Fibroblast of lung (primary cell): ENCODE results near the gene ACP5. TPM values are rescaled to one million over a fixed set of nuclear protein-coding genes. Genes with fewer than 3 reads are reported as not detected.

ENCODE experiments used
- DNase-seq, 2 donors: peaks; one replicate each; pipeline versions ENCODE4 v3.0.0 to v3.0.0-alpha.2; 2010; ENCODE audit warnings: low read depth in 2 of 2
- H2AFZ ChIP-seq: 2 replicates; pipeline ENCODE4 v1.5.1; 2012; ENCODE audit warnings: low read length, control low read depth, inconsistent platforms
- H3K27ac ChIP-seq: 2 replicates; pipeline ENCODE4 v1.5.1; 2011; ENCODE audit warnings: low read length, control low read depth; ENCODE audit not compliant: insufficient read depth
- H3K27me3 ChIP-seq: 2 replicates; pipeline ENCODE4 v1.5.1; 2011; ENCODE audit warnings: mild to moderate bottlenecking, low read length; ENCODE audit not compliant: control insufficient read depth, insufficient read depth
- H3K36me3 ChIP-seq: 2 replicates; pipeline ENCODE4 v1.5.1; 2011; ENCODE audit warnings: low read length; ENCODE audit not compliant: control insufficient read depth, insufficient read depth
- H3K4me1 ChIP-seq: 2 replicates; pipeline ENCODE4 v1.5.1; 2011; ENCODE audit warnings: low read length; ENCODE audit not compliant: control insufficient read depth, insufficient read depth; ENCODE audit errors: extremely low read depth
- H3K4me2 ChIP-seq: 2 replicates; pipeline ENCODE4 v1.5.1; 2011; ENCODE audit warnings: low read length, control low read depth; ENCODE audit not compliant: insufficient read depth; ENCODE audit errors: extremely low read depth
- H3K4me3 ChIP-seq, 4 experiments: fragments of 200-600 bp in 1 of 4; sonication (generic) in 1 of 4; replicated peaks in 1 of 4; 2 replicates each; pipeline ENCODE4 v1.5.1; 2011 to 2016; ENCODE audit warnings: low read length in 4 of 4, low read depth in 3 of 4, mild to moderate bottlenecking in 3 of 4, control low read depth in 2 of 4, inconsistent platforms in 1 of 4, mixed read lengths in 1 of 4; ENCODE audit not compliant: insufficient read depth in 1 of 4; ENCODE audit errors: control extremely low read depth in 1 of 4
- H3K79me2 ChIP-seq: 2 replicates; pipeline ENCODE4 v1.5.1; 2012; ENCODE audit warnings: mild to moderate bottlenecking, low read length, inconsistent platforms; ENCODE audit not compliant: control insufficient read depth, insufficient read depth
- H3K9ac ChIP-seq: 2 replicates; pipeline ENCODE4 v1.5.1; 2011; ENCODE audit warnings: mild to moderate bottlenecking, low read length, control low read depth; ENCODE audit not compliant: insufficient read depth
- H3K9me3 ChIP-seq: 2 replicates; pipeline ENCODE4 v1.5.1; 2012; ENCODE audit warnings: low read depth, low read length; ENCODE audit not compliant: control insufficient read depth, insufficient read depth
- H4K20me1 ChIP-seq: 2 replicates; pipeline ENCODE4 v1.5.1; 2011; ENCODE audit warnings: low read length; ENCODE audit not compliant: control insufficient read depth, insufficient read depth; ENCODE audit errors: extremely low read depth
- EZH2 ChIP-seq: IDR thresholded peaks from 2 replicates; pipeline ENCODE4 v1.5.1; 2012; ENCODE audit warnings: low read length, control low read depth, mild to moderate bottlenecking; ENCODE audit errors: missing control alignments
- polyA plus RNA-seq, 2 donors: library from polyadenylated mRNA; depleted of rRNA in 1 of 2; stranded (reverse) in 1 of 2; unstranded in 1 of 2; fragments of >200 nt; gene quantifications; 2 replicates each; pipeline ENCODE4 v1.2.1, GENCODE V29; 2011 to 2012; ENCODE audit warnings: missing spikeins in 1 of 2
- total RNA-seq: library from RNA; depleted of rRNA; stranded (reverse); fragments of >200 nt; gene quantifications from 2 replicates; pipeline ENCODE4 v1.2.1, GENCODE V29; 2014
- TF ChIP-seq, protein P1 (sequence below), 2 donors: IDR thresholded peaks in 1 of 2; conservative IDR thresholded peaks in 1 of 2; 1 replicate in 1 of 2; 2 replicates in 1 of 2; pipeline ENCODE4 v1.5.1; 2011 to 2012; ENCODE audit warnings: low read length in 2 of 2, control low read depth in 1 of 2, inconsistent platforms in 1 of 2, low read depth in 1 of 2, mild to moderate bottlenecking in 1 of 2

Gene ACP5
- total and polyA plus RNA-seq, 2 donors (not counting 1 experiment from before 2014, with no cell fraction given): 1.2 to 2.2 TPM

DNA sequence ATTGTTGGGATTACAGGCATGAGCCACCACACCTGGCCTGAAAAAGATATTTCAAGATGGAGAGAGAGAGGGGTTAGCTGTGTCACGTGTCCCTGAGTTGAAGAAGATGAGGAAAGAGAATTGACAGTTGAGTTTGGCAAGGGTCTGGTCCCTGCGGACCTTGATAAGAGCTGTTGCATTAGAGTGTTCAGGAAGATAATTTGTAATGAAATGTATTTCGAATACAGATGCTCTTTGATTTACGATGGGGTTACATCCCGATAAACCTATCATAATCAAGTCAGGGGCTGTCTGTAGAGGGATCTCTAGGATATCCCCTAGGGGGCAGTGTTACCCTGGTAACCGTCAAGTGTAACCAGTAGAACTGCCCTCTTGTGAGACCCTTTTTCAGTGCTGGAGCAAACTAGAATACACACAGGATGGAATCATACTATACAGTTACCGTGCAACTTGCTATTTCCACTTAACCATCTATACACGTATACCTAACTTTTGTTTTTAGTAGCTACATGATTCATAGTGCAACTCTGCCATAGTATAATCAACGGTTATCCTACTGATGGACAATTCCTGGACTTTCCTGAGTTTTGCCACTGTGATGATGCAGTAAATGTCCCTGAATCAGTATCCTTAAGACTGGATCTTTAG is 16.9 kb downstream of the ACP5 start:
- Histone ChIP-seq H4K20me1 (no peaks in the 10 kb centered on the region), H3K4me3 (no peak overlapping the region), H3K9me3 (no peaks in the 10 kb centered on the region), H3K4me1 (peaks cover 6% of the 10 kb centered on the region), H2AFZ (no peak overlapping the region), H3K36me3 (no peaks in the 10 kb centered on the region), H3K79me2 (peaks cover 25% of the 10 kb centered on the region), H3K9ac (no peak overlapping the region), H3K4me2 (no peak overlapping the region), H3K27ac (no peak overlapping the region), H3K27me3 (no peaks in the 10 kb centered on the region)
- TF ChIP-seq EZH2: no peak
- TF ChIP-seq, protein P1, sequence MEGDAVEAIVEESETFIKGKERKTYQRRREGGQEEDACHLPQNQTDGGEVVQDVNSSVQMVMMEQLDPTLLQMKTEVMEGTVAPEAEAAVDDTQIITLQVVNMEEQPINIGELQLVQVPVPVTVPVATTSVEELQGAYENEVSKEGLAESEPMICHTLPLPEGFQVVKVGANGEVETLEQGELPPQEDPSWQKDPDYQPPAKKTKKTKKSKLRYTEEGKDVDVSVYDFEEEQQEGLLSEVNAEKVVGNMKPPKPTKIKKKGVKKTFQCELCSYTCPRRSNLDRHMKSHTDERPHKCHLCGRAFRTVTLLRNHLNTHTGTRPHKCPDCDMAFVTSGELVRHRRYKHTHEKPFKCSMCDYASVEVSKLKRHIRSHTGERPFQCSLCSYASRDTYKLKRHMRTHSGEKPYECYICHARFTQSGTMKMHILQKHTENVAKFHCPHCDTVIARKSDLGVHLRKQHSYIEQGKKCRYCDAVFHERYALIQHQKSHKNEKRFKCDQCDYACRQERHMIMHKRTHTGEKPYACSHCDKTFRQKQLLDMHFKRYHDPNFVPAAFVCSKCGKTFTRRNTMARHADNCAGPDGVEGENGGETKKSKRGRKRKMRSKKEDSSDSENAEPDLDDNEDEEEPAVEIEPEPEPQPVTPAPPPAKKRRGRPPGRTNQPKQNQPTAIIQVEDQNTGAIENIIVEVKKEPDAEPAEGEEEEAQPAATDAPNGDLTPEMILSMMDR (conservative IDR thresholded peaks at IDR 0.05 in 1 of 2, IDR thresholded peaks at IDR 0.05 in 1 of 2; ENCODE audit: low read depth in 1 of 2, low read length in 2 of 2): peak; percentile 67 to 71
- DNase-seq: peak; percentile 59 to 77

- Histone ChIP-seq H4K20me1 (no peaks in the 10 kb centered on the region), H3K9ac (peak within 1 kb of the TSS; percentile 43), H2AFZ (peak within 1 kb of the TSS; percentile 78), H3K79me2 (peaks cover 29% of the 10 kb centered on the region), H3K27me3 (no peaks in the 10 kb centered on the region), H3K4me2 (peak within 1 kb of the TSS; percentile 90), H3K27ac (peak within 1 kb of the TSS; percentile 7), H3K4me1 (peaks cover 6% of the 10 kb centered on the region), H3K36me3 (peaks cover 4% of the 10 kb centered on the region), H3K4me3 (peak within 1 kb of the TSS; percentile 45 to 95 (median 78)), H3K9me3 (no peaks in the 10 kb centered on the region)
- DNase-seq: peak; percentile 98
- TF ChIP-seq EZH2: no peak
- TF ChIP-seq, protein P1 (conservative IDR thresholded peaks at IDR 0.05 in 1 of 2, IDR thresholded peaks at IDR 0.05 in 1 of 2; ENCODE audit: low read depth in 1 of 2, low read length in 2 of 2): peak; percentile 18 to 40
Measured at GRCh38 chr19:11558881-11559828, 18.3 kb downstream of the ACP5 start, which contains the start of gene ELOF1. Gene ELOF1, minus strand, starts transcription at chr19:11559230. Its CDS starts 4,883 bp downstream, at chr19:11554347.
